GM18517 (cell line): ENCODE data around the gene LMTK2.
A peak's percentile ranks its signal among the peaks of the same experiment; 100 is the strongest.

Experiments
- ATAC-seq: cut with Tn5 transposase; IDR thresholded peaks from one replicate; pipeline ENCODE4 v1.9.1; 2021; ENCODE audit warnings: mild to moderate bottlenecking, moderate library complexity; ENCODE audit not compliant: unreplicated experiment

Gene LMTK2

DNA sequence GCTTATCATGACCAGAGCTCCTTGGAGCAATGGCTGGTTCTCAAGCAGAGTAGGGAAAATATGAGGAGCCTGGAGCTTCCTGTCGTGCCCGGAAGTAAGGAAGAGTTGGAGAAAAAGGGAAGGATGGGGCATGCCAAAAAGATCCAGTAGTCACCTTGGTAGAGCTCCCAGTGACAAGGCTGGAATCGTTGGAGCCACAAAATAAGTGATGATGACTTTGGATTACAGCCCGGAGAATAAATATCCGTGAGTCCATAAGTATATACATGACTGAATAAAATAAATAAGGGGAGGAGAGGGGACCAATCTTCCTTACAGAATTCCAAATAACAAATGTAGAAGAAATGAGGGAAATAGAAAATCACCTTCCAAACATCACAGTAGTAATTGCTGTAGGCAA lies 29.3 kb downstream of the LMTK2 start:
- no peak for ATAC-seq

DNA sequence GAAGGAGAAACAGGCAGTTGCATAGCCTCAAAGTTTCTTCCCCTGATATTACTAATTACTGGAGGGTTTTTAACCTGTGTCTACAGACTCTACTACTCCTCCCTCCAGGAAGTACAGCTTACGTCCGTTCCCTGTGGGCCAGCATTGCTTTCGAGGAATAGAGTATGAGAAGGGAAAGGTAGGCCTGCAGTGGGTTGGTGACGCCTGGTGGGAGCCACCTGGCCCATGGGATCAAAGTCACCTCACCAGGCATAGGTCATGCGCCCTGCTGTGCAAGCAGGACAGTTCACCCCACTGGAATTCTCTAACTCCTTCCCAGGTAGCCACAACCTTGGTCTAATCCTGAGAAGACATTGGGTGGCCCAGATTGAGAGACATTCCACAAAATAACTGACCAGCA lies 29.8 kb downstream of the LMTK2 start:
- no peak for ATAC-seq

DNA sequence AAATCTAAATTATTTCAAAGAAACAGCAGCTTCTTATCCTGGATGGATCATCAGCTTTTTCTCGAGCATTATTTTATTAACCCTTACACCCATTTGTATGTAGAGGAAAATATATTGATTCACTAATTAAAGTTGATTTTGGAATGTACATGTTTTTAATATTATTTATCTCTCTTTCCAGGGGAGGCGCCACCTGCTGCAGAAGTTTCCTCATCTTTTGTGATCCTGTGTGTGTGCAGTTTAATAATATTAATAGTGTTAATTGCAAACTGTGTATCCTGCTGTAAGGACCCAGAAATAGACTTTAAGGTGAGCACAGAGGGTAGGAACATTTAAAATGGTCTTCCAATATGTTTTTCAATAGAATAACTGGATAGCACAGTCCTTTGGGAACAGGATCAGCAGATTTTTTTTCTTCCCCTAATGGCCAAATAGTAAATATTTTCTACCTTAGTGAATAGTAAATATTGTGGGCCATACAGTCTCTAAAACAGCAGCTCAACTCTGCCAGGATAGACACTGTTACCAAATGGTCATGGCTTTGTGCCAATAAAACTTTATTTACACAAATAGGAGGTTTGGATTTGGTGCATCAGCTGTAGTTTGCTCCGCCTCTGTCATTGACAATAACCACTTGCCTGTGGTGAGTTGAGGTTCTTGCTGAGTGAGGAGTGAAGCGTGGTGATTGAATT lies 30.6 kb downstream of the LMTK2 start:
- no peak for ATAC-seq

DNA sequence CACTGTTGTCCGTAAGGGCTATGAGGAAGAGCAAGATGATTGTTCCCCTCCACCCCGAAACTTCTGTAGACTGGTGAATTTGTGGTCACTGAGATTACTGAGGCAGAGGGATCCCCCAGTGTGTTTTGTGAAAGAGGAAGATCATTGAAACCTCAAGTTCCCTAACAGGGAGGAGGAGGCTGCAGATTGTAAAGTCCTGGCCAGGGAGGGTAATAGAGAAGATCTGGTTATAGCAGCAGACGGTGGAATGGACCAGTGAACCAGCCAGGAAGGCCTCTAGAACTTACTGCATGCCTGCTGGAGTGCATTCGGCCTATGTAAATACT lies 31.1 kb downstream of the LMTK2 start:
- peak; percentile 63 for ATAC-seq

DNA sequence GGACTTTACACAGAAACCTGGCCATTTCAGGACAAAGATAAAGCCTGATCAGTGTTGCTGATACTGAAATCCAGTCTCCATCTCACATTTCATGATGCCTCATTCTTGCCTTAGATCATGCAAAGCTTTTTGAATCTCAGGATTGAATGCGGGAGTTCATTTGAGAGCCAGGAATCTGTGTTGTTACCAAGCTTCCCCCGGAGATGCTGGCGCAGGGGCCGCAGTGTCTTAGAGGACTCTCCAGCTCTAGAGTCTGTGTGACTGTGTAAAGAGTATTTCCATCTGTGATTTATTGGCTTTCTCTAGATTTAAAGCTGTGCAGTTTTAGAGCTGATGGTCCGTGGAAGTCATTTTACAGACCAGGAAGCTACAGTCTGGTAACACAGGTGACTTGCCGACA lies 32.0 kb downstream of the LMTK2 start:
- no peak for ATAC-seq

DNA sequence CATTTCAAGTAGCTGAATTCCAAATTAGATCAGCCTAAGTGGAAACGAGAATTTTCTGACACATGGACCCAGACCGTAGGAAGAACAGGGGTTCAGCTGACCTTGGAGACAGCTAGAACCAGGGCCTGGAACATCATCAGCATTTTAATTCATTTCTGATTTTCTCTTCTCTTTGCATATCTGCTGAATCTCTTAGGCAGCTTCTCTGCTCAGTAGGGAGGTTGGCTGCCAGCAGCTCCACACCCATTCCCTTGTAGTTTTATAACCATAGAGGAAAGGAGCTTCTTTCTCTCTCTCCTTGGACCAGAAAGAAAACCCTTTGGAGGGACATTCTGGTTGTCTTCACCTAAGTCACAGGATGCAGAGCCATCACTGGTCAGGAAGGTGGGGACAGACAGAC lies 36.0 kb downstream of the LMTK2 start:
- ATAC-seq: no peak

DNA sequence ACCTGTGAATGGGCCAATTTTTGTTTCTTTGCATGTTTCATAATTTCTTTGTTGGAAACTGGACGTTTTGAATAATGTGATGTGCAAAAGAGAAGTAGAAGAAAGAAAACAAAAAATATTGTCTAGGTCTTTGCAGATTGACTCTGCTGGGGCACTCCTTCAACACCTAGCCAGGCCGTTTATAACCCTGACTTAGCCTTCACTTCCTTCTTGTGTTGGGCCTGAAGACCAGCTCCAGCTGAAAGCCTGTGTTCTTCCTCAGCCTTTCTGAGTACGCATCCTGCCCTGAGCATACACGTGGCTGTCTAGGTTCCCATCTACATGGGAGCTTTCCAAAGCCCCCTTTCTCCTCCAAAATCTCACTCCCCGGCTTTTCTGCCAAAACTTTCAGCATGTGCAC lies 41.9 kb downstream of the LMTK2 start:
- ATAC-seq: no peak

DNA sequence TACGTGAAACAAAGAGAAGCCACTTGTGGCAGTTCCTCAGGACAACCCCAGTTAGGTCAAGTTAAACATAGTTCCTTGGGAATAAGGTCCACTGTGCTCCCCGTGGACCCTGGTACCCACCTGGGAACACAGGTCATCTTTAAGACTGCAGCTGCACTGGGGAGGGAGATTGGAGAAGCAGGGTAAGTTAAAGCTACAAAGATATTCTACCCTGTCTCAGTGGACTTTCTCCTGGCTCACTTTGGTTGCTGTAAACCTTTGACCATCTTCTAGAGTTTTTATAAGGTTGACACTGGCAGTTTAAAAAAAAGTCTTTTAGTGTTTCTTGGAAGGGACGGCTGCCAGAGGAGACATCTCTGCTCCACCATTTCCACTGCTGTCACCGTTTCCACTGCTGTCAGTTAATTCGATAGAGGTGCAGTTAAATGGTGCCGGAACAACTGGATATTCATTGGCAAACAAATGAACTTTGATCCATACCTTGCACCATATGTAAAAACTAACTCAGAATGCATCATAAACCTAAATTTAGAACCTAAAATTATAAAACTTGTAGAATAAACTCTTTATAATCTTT lies 42.5 kb downstream of the LMTK2 start:
- ATAC-seq: no peak

DNA sequence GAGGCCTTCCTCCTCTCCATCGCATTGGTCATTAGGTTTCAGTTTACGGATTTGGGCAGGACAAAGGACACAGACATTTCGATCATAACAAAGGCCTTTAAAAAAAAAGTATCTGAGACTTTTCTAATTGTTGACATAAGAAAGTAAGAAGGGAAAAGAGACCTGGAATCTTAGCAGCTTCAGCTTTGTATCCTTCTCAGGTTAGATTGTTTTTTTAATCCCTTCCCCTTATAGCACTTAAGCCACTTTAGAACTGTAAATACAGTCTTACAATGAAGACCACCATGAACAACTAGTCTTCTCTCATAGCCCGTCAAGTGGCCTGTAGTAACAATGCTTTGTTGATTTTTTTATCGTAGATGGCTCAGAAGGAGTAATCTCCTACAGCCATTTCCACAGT lies 45.2 kb downstream of the LMTK2 start:
- ATAC-seq: no peak

DNA sequence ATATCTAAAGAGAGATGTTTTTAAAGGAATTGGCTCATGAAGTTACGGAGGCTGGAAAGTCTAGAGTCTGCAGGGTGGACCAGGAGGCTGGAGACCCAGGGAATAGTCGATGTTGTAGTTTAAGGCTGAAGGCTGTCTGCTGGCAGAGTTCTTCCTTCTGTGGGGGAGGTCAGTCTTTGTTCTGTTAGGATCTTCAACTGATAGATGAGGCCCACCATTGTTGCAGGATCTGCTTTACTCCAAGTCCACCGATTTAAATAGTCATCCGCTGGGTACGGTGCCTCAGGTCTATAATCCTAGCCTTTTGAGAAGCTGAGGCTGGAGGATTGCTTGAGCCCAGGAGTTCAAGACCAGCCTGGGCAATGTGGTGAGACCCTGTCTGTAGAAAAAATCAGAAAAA lies 50.0 kb downstream of the LMTK2 start:
- no peak for ATAC-seq

DNA sequence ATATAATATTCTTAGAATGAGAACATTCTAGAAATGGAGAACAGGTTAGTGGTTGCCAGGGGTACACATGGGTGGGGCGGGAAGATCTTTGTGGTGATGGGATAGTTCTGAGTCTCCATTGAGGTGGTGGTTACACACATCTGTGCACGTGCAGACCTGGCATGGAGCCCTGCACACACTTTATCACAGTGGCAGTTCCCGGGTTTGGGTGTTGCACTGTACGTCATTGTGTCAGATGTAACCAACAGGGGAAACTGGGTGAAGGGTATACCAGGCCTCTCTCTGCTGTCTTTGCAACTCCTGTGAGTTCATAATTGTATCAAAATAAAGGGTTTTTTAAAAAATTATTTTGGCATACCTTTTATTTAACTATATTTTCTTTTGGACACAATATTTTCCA lies 51.1 kb downstream of the LMTK2 start:
- no peak for ATAC-seq

DNA sequence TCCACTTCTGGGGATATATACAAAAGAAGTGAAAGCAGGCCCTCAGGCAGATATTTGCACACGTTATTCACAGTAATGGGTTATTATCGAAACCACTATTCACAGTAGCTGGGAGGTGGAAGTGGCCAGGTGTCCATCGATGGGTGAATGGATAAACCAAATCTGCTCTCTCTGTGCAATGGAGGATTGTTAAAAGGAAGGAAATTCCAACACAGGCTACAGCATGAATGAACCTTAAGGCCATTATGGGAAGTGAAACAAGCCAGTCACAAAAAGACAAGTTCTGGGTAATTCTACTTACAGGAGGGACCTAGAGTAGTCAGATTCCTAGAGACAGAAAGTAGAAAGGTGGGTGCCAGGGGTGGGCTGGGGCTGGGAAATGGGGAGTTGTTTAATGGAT lies 56.1 kb downstream of the LMTK2 start:
- no peak for ATAC-seq

DNA sequence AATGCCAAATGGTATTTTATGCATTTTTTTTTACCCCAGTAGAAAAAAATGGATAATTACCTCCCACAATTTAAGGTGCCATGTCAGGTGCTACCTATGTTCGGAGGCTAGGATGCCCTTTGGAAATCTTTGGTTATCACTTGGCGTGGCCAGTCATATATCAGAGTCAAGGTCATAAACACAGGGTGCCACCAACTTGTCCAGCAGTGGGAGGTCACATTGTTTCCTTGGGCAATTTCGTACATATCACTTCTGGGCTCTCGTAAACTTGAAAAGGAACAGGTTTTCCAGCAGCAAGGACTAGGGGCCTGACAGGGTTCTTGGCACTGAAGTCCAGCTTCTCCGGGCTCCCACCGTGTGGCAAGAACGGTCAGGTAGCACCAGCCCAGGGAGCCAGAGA lies 56.6 kb downstream of the LMTK2 start:
- no peak for ATAC-seq

DNA sequence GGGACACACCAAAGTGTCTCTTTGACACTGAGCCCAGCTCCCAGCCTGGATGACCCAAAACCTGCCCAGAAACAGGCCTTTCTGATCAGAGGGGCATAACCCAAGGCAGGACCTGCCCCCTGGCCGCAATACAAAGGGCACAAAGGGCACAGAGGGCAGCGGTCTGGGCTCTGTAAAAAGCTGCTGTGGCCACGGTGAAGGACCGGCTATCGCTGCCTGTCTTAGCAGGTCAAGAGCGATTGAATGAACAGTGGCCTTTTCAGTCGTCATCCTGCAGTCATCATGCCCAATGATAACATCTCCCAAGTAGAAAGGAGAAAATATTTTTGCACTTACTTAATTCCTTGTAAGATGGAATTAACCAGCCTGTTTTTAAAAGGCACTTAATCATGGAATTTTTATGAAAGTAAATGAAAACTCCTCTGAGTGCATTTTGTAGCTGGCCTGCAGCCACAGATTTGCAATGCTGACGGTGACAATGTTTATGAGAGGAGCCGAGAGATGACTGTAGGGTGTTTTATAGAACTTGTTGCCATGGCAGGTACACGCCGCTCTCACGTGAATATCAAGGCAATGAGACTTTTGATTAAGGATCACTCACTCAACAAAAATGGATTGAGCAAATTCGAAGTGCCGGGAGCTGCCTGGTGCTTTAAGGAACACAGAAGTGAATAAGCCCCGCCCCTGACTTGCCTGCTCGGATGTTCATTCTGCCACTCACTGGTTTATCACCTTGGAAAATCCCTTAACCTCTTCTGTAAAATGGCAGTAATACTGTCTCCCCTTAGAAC lies 57.2 kb downstream of the LMTK2 start:
- no peak for ATAC-seq

DNA sequence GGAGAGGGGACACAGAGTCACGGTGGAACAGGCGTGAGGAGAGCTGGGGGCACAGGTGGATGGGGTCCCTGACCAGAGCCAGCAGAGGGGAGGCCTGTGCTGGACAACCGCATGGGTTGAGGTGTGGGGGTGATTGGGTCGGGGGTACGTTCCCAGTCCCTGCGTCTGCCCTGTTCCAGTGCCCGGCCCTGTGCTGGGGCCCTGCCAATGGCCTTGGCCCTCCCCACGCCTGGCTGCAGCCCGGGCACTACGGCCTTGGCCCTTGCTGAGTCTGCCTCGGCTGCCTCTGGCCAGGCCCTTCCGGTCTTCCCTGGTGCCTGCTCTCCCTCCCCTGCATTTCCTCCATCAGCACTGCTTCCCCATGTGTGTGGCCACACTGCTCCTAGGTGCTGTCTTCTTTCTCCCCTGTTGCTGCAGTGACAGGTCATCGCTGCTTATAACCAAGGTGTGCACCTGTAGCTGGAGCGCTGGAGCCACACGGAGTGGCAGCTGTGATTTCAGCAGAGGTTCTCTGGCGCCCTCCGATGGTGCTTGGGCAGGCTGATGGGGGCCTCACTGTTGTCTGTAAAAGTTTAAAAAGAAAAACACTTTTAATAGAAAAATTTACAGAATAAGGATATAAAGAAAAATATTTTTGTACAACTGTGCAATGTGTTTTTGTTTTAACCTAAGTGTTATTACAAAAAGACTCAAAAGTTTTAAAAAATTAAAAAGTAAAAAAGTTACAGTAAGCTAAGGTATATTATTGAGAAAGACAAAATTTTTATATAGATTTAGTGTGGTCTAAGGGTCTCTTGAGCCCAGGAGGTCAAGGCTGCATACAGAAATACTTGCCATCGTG lies 59.4 kb downstream of the LMTK2 start:
- no peak for ATAC-seq

DNA sequence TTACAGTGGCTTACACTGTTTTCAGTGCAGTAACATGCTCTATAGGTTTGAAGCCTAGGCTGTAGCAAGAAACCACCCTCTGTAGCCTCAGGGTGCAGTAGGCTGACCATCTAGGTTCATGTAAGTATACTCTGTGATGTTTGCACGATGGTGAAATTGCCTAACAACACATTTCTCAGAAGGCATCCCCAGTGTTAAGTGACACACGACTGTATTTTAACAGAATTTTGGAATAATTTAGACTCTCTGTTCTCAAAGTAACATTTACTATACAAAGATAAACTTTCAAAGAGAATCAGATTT lies 60.0 kb downstream of the LMTK2 start:
- no peak for ATAC-seq

DNA sequence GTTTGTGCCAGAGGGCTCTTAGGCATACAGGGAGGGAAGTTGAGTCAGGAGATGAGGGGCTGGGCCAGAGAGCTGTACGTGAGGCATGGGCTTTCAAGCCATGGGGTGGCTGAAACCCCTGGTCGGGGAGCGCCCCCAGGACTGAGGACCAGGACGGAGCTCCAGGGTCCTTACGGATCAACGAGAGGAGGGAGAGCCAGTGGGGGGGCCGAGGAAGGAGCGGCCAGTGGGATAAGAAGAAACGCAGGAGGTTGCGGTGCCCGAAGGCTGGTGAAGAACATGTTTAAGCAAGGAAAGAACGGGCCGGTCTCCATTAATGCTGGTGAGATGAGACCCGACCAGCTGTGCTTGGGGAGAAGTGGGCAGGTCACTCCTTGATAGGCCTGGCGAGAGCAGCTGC lies 61.0 kb downstream of the LMTK2 start:
- ATAC-seq: no peak

DNA sequence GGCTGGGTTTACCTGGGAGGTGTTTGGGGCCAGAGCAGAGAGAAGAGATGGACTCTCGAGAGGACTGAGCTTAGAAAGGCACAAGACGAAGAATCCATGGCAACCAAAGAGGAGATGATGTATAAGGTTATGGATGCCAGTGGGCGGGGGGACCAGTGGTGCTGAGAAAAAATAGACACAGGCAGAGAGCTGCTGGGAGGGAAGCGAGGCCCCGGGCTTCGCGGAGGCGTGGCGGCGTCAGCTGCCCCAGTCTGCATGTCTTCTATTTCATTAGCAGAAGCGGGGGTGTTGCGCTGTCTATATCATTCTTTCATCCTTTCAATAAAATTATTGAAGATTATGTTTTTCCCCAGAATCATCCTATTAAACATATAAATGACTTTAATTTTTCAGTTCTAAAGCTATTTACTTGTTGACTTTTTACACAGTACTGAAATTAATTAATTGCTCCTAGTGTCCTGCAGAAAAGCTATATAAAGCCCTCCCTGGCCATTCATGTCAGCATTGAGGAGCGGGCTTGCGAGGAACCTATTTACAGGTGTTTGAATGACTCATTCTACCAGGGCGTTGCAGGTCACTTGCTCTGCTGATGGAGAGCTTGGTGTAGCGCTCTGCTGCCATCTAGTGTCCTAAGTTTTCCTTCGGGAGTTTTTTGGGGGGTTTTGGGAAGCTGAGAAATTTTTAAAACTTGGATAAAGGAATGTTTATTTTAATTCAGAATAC lies 61.7 kb downstream of the LMTK2 start:
- peak; percentile 64 for ATAC-seq

DNA sequence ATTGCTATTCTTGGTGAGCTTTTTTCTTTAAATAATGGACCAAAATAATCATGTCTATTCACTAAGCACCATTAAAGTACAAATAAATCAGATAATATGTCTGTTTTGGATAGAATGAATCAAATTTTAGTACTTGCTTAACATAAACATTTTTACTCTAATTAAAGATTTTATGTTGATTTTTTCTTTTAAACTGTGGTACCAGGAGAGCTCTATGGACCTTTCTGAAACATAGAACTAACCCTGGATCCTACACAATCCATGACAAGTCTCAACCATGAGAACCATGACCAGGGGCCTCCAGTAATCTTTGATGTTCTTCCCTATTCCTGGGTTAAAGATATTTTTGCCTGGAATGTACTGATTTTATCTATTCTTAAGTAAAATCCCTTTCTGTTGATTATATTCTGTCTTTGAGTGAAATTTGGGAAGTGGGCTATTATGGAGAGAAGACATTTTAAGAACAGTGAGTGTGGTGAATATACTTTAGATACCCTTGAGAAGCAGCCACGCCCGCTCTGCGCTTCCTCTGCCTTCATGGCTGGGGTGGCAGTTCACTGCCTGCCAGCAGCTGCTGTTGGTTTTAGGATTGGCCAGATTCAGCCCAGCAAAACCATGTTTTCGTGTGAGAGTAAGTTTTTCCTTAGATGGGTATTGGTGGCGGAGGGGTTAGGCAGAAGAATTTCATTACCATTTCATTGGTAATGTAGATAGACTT lies 62.4 kb downstream of the LMTK2 start:
- ATAC-seq: no peak

DNA sequence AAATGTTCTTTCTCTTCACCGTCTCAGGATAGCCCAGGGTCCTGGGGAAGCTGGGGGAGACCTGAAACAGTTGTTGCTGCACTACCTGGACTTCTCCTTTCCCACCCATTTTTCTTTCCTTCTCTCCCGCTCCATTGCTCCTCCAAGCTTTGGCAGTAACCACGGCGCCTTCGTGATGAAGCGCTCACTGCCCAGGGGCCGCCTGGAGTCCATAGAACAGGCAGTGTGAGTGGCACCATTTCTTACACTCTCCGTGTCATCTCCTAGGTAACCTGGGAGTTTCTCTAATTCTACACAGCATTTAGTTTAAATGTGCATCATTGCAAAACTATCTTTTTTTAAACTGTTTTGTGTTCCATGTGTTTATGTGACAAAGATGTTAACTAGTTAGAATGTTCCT lies 64.3 kb downstream of the LMTK2 start:
- no peak for ATAC-seq

DNA sequence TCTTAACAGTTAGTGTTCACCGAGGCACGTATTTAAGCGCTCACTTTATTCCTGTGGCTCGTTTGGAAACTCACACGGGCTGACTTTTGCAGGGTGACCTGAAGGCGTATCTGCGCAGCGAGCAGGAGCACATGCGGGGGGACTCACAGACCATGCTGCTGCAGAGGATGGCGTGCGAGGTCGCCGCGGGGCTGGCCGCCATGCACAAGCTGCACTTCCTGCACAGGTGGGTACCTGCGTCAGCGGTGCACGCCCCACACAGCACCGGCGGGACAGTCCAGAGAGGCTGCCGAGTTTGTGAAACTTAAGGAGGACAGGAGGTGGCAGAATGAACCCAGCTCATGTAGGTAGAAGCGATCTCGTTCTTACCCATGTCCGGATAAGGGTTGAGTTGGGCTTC lies 64.8 kb downstream of the LMTK2 start:
- ATAC-seq: no peak
